Caco-2 (cell line): ENCODE results near the gene GINS1. TPM values are rescaled to one million over a fixed set of nuclear protein-coding genes. Genes with fewer than 3 reads are reported as not detected.

Source experiments
- BruUV-seq: library from RNA; stranded (reverse); fragments of 400-500 nt; replicated peaks from 2 replicates; lab custom pipeline; 2021; lab: Mats Ljungman, UMichigan
- CTCF ChIA-PET: fragments of 300-600 bp; sonication (Branson Sonifier 250); formaldehyde crosslinking; loops from one replicate; lab custom pipeline; 2022; ENCODE audit warnings: antibody characterized with exemption; lab: Charles Lee
- POLR2A ChIA-PET: fragments of 300-600 bp; sonication (Branson Sonifier 250); formaldehyde crosslinking; loops from one replicate; lab custom pipeline; 2022; ENCODE audit warnings: antibody characterized with exemption; lab: Charles Lee
- DNase-seq, 2 experiments: peaks; one replicate each; pipeline versions ENCODE4 v3.0.0 to v3.0.0-alpha.2; 2020 to 2022
- H3K27me3 ChIP-seq: replicated peaks from 2 replicates; pipeline ENCODE4 v1.6.0; 2011; ENCODE audit warnings: low read length; ENCODE audit not compliant: control insufficient read depth, insufficient read depth
- H3K36me3 ChIP-seq: 2 replicates; pipeline ENCODE4 v1.5.1; 2011; ENCODE audit warnings: low read length; ENCODE audit not compliant: control insufficient read depth, insufficient read depth
- H3K4me1 ChIP-seq: fragments of 250-450 bp; sonication (Bioruptor Pico); 2 replicates; pipeline ENCODE4 v1.5.1; 2020; ENCODE audit warnings: mild to moderate bottlenecking
- H3K4me3 ChIP-seq: 2 replicates; pipeline ENCODE4 v1.5.1; 2011; ENCODE audit warnings: low read depth, mild to moderate bottlenecking, control low read depth, low read length
- H3K9me3 ChIP-seq: fragments of 250-450 bp; sonication (Bioruptor Pico); 2 replicates; pipeline ENCODE4 v1.5.1; 2020; ENCODE audit warnings: mild to moderate bottlenecking, moderate library complexity
- H3K27ac Mint-ChIP-seq: one replicate; pipeline ENCODE4 v1.8.0; 2022; ENCODE audit warnings: mixed read lengths; ENCODE audit not compliant: unreplicated experiment
- H3K27me3 Mint-ChIP-seq: one replicate; pipeline ENCODE4 v1.8.0; 2022; ENCODE audit warnings: mixed read lengths; ENCODE audit not compliant: insufficient read depth, unreplicated experiment
- H3K36me3 Mint-ChIP-seq: one replicate; pipeline ENCODE4 v1.8.0; 2022; ENCODE audit warnings: mild to moderate bottlenecking, mixed read lengths; ENCODE audit not compliant: insufficient read depth, unreplicated experiment
- H3K4me1 Mint-ChIP-seq: one replicate; pipeline ENCODE4 v1.8.0; 2022; ENCODE audit warnings: low read depth, mixed read lengths; ENCODE audit not compliant: unreplicated experiment
- H3K4me3 Mint-ChIP-seq: one replicate; pipeline ENCODE4 v1.8.0; 2022; ENCODE audit warnings: mild to moderate bottlenecking, moderate library complexity, mixed read lengths; ENCODE audit not compliant: unreplicated experiment
- H3K9me3 Mint-ChIP-seq: one replicate; pipeline ENCODE4 v1.8.0; 2022; ENCODE audit warnings: mixed read lengths; ENCODE audit not compliant: unreplicated experiment
- CTCF ChIP-seq, 2 experiments: fragments of 200-600 bp in 1 of 2; IDR thresholded peaks; 1 replicate in 1 of 2; 2 replicates in 1 of 2; pipeline versions ENCODE4 v1.5.1 to v1.8.0; 2011 to 2022; ENCODE audit warnings: antibody characterized with exemption in 1 of 2, control low read depth in 1 of 2, inconsistent platforms in 1 of 2, low read depth in 1 of 2, low read length in 1 of 2, mild to moderate bottlenecking in 1 of 2, moderate library complexity in 1 of 2; ENCODE audit not compliant: insufficient read depth in 1 of 2, severe bottlenecking in 1 of 2, unreplicated experiment in 1 of 2
- intact Hi-C: fragments of 100-400 bp; cut with micrococcal nuclease; formaldehyde crosslinking; loops from one replicate; pipeline ENCODE4 v1.10.0; 2022; ENCODE audit not compliant: unreplicated experiment
- total RNA-seq: library from RNA; stranded (reverse); gene quantifications from 2 replicates; pipeline ENCODE4 v1.2.3, GENCODE V29; 2022

GINS1 gene
- total RNA-seq, 1 experiment from 2014 or later, result 50.9 TPM

GRCh38 chr20:25369971-25370370 lies 37.5 kb upstream of the GINS1 start:
- no peaks in the 10 kb centered on the region for H3K27me3 ChIP-seq
- ChIA-PET POLR2A (no interaction called here), CTCF (no interaction called here)
- H3K27ac Mint-ChIP-seq, result no peak overlapping the region
- BruUV-seq, result no TSS peak
- H3K4me3 ChIP-seq, result no peak overlapping the region
- H3K9me3 ChIP-seq, result no peaks in the 10 kb centered on the region
- intact Hi-C loops, result no loop called here
- no peak overlapping the region for H3K4me3 Mint-ChIP-seq
- peaks cover 24% of the 10 kb centered on the region for H3K36me3 Mint-ChIP-seq
- peaks cover 2% of the 10 kb centered on the region; the same call in 1 of the 2 replicates for H3K36me3 ChIP-seq
- H3K4me1 ChIP-seq, result no peaks in the 10 kb centered on the region
- peaks cover 6% of the 10 kb centered on the region for H3K4me1 Mint-ChIP-seq
- no peak for TF ChIP-seq CTCF (IDR thresholded peaks at IDR 0.05; ENCODE audit: insufficient read depth in 1 of 2, low read depth in 1 of 2, low read length in 1 of 2, severe bottlenecking in 1 of 2, unreplicated experiment in 1 of 2)
- H3K27me3 Mint-ChIP-seq, result no peaks in the 10 kb centered on the region
- no peak for DNase-seq
- no peaks in the 10 kb centered on the region for H3K9me3 Mint-ChIP-seq

GRCh38 chr20:25372584-25373336 lies 34.7 kb upstream of the GINS1 start:
- Mint-ChIP-seq H3K4me3 (no peak overlapping the region), H3K9me3 (no peaks in the 10 kb centered on the region), H3K27ac (no peak overlapping the region), H3K4me1 (no peaks in the 10 kb centered on the region), H3K36me3 (peaks cover 28% of the 10 kb centered on the region), H3K27me3 (no peaks in the 10 kb centered on the region)
- Histone ChIP-seq H3K4me1 (peaks cover 4% of the 10 kb centered on the region), H3K27me3 (no peaks in the 10 kb centered on the region), H3K4me3 (no peak overlapping the region), H3K9me3 (no peaks in the 10 kb centered on the region), H3K36me3 (peaks cover 2% of the 10 kb centered on the region; the same call in 1 of the 2 replicates)
- no peak for DNase-seq
- no peak for TF ChIP-seq CTCF (IDR thresholded peaks at IDR 0.05; ENCODE audit: insufficient read depth in 1 of 2, low read depth in 1 of 2, low read length in 1 of 2, severe bottlenecking in 1 of 2, unreplicated experiment in 1 of 2)
- BruUV-seq, result no TSS peak
- ChIA-PET POLR2A (no interaction called here), CTCF (no interaction called here)
- intact Hi-C loops, result no loop called here

GRCh38 chr20:25374842-25375241 lies 32.6 kb upstream of the GINS1 start:
- H3K9me3 Mint-ChIP-seq, result no peaks in the 10 kb centered on the region
- Histone ChIP-seq H3K9me3 (no peaks in the 10 kb centered on the region), H3K4me3 (no peak overlapping the region), H3K27me3 (no peaks in the 10 kb centered on the region), H3K36me3 (peaks cover 2% of the 10 kb centered on the region; the same call in 1 of the 2 replicates), H3K4me1 (peaks cover 22% of the 10 kb centered on the region)
- H3K27ac Mint-ChIP-seq, result no peak overlapping the region
- no TSS peak for BruUV-seq
- no peaks in the 10 kb centered on the region for H3K27me3 Mint-ChIP-seq
- CTCF ChIA-PET, result no interaction called here
- intact Hi-C loops, result no loop called here
- peaks cover 18% of the 10 kb centered on the region for H3K4me1 Mint-ChIP-seq
- peaks cover 35% of the 10 kb centered on the region for H3K36me3 Mint-ChIP-seq
- no peak for TF ChIP-seq CTCF (IDR thresholded peaks at IDR 0.05; ENCODE audit: insufficient read depth in 1 of 2, low read depth in 1 of 2, low read length in 1 of 2, severe bottlenecking in 1 of 2, unreplicated experiment in 1 of 2)
- no peak overlapping the region for H3K4me3 Mint-ChIP-seq
- DNase-seq, result no peak
- POLR2A ChIA-PET, result no interaction called here
